Type B pancreatic cell (in vitro differentiated cells): ENCODE data around the gene CD79A. TPM values are rescaled to one million over a fixed set of nuclear protein-coding genes. Genes with fewer than 3 reads are reported as not detected.

Experiments
- DNase-seq: peaks from one replicate; pipeline ENCODE4 v3.0.0; 2021; ENCODE audit warnings: mixed read lengths; ENCODE audit not compliant: unreplicated experiment; ENCODE audit errors: extremely low spot score
- H3K27ac Mint-ChIP-seq: 2 replicates; pipeline ENCODE4 v1.8.0; 2021; ENCODE audit warnings: mild to moderate bottlenecking, mixed read lengths
- H3K27me3 Mint-ChIP-seq: 2 replicates; pipeline ENCODE4 v1.8.0; 2021; ENCODE audit warnings: mixed read lengths
- H3K36me3 Mint-ChIP-seq: 2 replicates; pipeline ENCODE4 v1.8.0; 2021; ENCODE audit warnings: mixed read lengths
- H3K4me1 Mint-ChIP-seq: one replicate; pipeline ENCODE4 v1.8.0; 2021; ENCODE audit warnings: mixed read lengths; ENCODE audit not compliant: unreplicated experiment
- H3K4me3 Mint-ChIP-seq: 2 replicates; pipeline ENCODE4 v1.8.0; 2021; ENCODE audit warnings: mild to moderate bottlenecking, mixed read lengths
- H3K9me3 Mint-ChIP-seq: 2 replicates; pipeline ENCODE4 v1.8.0; 2021; ENCODE audit warnings: mixed read lengths
- total RNA-seq: library from RNA; stranded (reverse); gene quantifications from 2 replicates; pipeline ENCODE4 v1.2.1, GENCODE V29; 2021; ENCODE audit warnings: low replicate concordance
- TF ChIP-seq, protein P1 (sequence below): fragments of 200-600 bp; sonication (generic); conservative IDR thresholded peaks from 2 replicates; pipeline ENCODE4 v1.5.0; 2021; ENCODE audit warnings: antibody characterized with exemption, mild to moderate bottlenecking

Gene CD79A
- total RNA-seq, 1 donor from 2014 or later: 0.48 TPM

DNA sequence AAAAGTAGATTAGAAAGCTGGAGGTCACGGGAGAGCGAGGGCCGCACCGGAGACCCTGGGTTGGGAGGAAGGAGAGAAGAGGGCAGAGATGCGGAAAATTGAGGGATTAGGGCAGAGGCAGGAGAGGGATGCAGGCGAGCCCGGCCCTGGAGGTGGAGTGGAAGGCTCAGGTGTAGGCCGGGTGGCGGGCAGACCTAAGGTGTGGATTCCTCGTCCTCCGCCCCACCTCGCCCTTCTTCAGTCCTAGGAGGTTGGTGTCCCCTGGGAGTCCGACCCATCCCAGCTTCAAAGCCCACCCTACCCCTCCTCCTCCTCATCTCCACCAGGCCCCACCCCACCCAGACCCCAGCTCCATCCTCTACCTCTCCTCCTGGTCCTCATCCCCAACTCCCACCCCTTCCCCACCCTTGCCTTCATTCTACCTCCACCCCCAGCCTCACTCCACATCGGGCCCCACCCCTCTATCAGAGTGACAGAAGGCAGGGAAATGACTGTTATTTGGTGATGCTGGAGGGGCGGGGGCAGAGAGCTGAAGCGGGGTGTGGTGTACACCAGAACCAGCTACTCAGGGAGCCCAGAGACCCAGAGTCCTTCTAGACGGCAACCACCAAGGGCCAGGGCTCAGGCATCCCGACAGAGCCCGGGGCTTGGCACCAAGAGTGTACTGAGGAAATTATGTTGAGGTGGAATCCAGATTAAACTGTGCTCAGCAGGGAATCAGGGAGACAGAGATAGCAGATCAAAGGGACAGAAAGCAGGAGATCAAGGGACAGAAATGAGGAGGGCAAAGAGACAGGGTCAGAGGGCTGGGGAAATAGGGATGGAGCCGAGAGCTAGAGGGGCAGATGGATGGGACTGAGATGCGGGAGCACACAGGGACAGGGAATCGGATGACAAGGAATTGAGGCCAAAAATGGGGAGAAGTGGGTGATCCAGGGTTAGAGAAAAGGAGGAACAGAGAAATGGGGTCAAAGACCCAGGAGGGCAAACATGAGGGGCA, 44.8 kb downstream of the CD79A start:
- peaks cover 22% of the 10 kb centered on the region for H3K27me3 Mint-ChIP-seq
- TF ChIP-seq, protein P1, sequence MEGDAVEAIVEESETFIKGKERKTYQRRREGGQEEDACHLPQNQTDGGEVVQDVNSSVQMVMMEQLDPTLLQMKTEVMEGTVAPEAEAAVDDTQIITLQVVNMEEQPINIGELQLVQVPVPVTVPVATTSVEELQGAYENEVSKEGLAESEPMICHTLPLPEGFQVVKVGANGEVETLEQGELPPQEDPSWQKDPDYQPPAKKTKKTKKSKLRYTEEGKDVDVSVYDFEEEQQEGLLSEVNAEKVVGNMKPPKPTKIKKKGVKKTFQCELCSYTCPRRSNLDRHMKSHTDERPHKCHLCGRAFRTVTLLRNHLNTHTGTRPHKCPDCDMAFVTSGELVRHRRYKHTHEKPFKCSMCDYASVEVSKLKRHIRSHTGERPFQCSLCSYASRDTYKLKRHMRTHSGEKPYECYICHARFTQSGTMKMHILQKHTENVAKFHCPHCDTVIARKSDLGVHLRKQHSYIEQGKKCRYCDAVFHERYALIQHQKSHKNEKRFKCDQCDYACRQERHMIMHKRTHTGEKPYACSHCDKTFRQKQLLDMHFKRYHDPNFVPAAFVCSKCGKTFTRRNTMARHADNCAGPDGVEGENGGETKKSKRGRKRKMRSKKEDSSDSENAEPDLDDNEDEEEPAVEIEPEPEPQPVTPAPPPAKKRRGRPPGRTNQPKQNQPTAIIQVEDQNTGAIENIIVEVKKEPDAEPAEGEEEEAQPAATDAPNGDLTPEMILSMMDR: no peak
- H3K36me3 Mint-ChIP-seq: no peaks in the 10 kb centered on the region
- no peak overlapping the region for H3K27ac Mint-ChIP-seq
- H3K4me3 Mint-ChIP-seq: no peak overlapping the region
- DNase-seq: no peak
- H3K4me1 Mint-ChIP-seq: no peaks in the 10 kb centered on the region
- no peaks in the 10 kb centered on the region for H3K9me3 Mint-ChIP-seq

DNA sequence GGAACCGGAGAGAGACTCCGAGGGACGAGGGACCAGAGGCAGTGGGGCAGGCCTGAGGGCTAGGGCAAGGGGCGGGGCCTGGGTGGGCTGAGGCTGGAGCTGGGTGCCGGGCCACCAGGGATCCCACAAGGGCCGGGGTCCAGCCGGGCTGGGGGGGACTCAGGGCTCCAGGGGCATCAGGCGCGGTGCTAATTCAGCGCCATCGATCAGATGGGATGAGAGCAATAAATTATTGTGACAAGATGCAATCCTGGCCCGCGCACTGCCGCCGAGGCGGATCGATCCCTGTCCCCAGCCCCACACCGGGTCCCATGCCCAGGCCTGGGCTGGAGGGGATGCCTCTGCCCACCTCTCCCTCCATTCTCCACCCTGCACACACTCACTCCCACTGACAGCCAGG, 45.5 kb downstream of the CD79A start:
- TF ChIP-seq, protein P1: no peak
- Mint-ChIP-seq H3K9me3 (no peaks in the 10 kb centered on the region), H3K36me3 (no peaks in the 10 kb centered on the region), H3K4me3 (no peak overlapping the region), H3K27me3 (peaks cover 22% of the 10 kb centered on the region), H3K27ac (no peak overlapping the region), H3K4me1 (no peaks in the 10 kb centered on the region)
- DNase-seq: no peak

DNA sequence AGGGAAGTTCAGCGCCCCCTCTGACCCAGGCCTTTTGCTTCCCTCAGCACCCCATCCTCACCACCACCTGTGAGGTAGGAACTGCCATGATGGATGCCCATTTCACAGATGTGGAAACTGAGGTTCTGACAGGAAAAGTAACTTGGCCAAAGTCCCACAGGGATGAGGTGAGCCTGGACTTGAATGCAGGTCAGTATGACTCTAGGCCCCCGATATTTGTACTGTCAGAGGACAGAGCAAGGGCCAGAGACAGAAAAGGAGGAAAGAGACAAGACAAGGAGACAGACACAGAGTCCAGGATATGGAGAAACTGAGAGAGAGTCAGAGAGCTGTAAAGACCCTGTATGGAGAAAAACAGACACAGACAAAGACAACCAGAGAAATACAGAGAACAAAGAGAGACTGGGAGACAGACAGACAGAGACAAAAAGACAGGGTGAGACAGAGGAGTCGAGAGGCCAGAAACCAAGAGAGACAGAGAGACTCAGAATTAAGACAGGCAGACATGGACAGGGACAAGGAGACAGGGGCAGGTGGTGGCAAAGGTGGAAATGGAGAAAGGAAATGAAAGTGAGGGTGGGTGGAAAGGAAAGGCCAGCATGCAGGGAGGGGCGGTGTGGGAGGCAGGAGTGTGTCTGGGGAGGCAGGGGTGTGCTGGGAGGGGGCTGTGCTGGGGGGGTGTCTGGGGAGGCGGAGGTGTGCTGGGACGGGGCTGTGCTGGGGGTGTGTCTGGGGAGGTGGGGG, 46.1 kb downstream of the CD79A start:
- Mint-ChIP-seq H3K4me3 (no peak overlapping the region), H3K4me1 (no peaks in the 10 kb centered on the region), H3K27me3 (peaks cover 25% of the 10 kb centered on the region), H3K36me3 (no peaks in the 10 kb centered on the region), H3K9me3 (no peaks in the 10 kb centered on the region), H3K27ac (no peak overlapping the region)
- no peak for DNase-seq
- TF ChIP-seq, protein P1: no peak

DNA sequence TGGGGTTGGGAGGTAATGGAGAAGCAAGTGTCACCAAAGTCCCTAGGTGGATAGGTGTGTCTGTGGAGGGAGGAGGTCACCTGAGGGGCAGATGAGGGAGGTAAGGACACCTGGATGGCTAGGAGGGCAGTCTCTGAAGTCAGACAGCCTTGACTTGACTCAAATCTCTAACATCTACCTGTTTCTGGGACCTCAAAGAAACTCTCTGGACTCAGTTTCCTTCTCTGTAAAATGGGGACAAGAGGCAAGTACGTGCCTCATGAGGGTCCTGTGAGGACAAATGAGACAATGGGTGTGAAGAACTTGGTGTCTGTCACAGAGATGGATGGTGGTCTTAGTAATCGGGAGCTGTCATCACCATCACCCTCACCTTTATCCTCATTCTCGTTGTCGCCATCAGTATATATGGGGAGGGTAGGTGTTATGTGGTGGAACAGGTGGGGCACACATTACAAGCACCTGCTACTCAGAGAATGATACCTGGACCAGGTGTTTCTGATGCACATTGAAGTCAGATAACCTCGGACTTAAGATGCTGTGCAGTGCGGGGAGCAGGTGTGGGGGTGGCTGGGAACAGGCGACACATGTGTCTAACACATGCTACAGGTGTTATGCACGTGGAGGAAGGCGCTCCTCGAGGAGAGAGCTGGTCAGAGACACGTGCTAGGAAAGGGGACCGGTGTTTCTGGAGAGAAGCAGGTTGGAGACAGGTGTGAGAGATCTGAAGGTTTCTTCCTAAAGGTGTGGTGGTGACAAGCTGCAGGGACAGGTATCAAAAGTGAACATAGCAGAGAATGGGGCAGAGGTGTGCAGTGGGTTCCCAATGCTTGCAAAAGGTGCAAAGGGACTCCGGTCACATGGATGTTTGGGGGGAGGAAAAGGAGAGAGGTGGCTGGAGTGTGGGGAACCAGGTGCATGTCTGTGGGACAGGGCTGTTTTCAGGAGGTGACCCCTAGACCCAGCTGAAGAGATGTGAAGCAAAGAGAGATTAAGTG, 47.4 kb downstream of the CD79A start:
- Mint-ChIP-seq H3K36me3 (no peaks in the 10 kb centered on the region), H3K27ac (no peak overlapping the region), H3K4me3 (no peak overlapping the region), H3K4me1 (peaks cover 7% of the 10 kb centered on the region), H3K27me3 (peaks cover 35% of the 10 kb centered on the region), H3K9me3 (no peaks in the 10 kb centered on the region)
- no peak for DNase-seq
- TF ChIP-seq, protein P1: no peak
